ENCODE results near the gene RNF220.

DNA sequence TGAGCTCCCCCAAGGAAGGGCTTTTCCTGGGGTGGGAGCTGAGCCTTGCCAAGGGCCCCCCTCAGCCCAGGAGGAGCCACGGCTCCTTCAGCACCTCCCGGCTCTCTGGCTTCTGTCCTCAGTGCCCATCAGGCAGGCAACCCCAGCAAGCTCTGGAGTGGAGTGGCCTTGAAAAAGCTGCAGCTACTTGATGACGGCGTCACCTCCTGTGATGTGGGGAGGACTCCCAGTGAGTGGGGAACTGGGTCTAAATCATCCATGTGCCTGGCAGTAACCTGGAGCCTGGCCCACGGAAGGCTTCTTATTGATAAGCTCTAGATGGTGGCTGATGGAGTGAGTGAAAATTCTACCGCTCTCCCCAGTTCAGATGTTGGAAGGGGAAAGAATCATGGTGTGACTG lies 154.9 kb downstream of the RNF220 start:
- TF ChIP-seq, protein P1, sequence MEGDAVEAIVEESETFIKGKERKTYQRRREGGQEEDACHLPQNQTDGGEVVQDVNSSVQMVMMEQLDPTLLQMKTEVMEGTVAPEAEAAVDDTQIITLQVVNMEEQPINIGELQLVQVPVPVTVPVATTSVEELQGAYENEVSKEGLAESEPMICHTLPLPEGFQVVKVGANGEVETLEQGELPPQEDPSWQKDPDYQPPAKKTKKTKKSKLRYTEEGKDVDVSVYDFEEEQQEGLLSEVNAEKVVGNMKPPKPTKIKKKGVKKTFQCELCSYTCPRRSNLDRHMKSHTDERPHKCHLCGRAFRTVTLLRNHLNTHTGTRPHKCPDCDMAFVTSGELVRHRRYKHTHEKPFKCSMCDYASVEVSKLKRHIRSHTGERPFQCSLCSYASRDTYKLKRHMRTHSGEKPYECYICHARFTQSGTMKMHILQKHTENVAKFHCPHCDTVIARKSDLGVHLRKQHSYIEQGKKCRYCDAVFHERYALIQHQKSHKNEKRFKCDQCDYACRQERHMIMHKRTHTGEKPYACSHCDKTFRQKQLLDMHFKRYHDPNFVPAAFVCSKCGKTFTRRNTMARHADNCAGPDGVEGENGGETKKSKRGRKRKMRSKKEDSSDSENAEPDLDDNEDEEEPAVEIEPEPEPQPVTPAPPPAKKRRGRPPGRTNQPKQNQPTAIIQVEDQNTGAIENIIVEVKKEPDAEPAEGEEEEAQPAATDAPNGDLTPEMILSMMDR (IDR thresholded peaks at IDR 0.05; ENCODE audit: poor library complexity, severe bottlenecking), result no peak
- TF ChIP-seq RAD21 (conservative IDR thresholded peaks at IDR 0.05) (no peak), EZH2 (IDR thresholded peaks at IDR 0.05; ENCODE audit: borderline replicate concordance, insufficient read depth, low read length, poor library complexity, severe bottlenecking) (no peak), POLR2AphosphoS5 (IDR thresholded peaks at IDR 0.05) (no peak), EP300 (conservative IDR thresholded peaks at IDR 0.05; ENCODE audit: poor library complexity, severe bottlenecking) (no peak)
